Middle frontal gyrus (tissue), 1 donor: ENCODE data around the gene SUSD5.
"Not testable (repeated sequence)": the region's sequence is repeated elsewhere in the genome, so short reads cannot be mapped to it uniquely, and the experiment has no call there.

Experiments
- DNase-seq: peaks from one replicate; pipeline ENCODE4 v3.0.0-alpha.2; 2015; ENCODE audit warnings: low spot score; ENCODE audit errors: extremely low spot score

SUSD5 gene

DNA sequence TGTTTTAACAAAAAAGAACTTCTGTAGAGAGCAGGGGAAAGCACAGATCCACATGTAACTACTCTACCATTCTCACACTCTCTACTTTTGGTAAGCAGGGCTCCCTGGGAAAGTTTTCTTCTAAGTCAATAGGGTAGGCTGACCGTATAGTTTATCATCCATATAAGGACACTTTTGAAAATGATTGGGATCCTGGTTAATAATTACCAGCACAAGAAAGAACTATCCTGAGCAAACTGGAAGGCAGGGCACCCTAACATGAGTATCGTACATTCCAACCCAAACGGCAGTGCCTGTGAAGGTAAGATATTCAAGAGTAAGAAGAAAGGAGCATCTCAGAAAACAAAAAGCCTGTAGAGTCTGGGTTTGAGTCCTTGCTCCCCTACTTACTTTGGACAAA lies 22.1 kb downstream of the SUSD5 start:
- no peak for DNase-seq

DNA sequence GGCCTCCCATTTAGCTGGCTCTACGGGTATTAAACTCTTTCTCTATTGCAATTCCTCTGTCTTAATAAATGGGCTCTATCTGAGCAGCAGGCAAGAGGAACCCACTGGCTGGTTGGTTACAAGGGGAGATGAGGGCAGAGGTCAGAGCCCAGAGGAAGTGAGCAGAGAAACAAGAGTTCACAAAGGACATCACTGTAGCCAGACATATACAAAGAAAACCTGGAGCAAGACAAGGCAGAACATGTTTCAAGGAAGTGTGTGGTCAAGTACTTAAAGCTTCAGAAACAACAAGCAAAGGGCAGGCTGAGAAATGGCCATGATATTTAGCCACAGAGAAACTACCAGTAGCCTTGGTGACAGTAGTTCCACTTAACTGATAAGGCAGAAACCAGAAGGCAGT lies 24.3 kb downstream of the SUSD5 start:
- no peak for DNase-seq

GRCh38 chr3:33187368-33187634 lies 31.3 kb downstream of the SUSD5 start:
- no peak for DNase-seq

DNA sequence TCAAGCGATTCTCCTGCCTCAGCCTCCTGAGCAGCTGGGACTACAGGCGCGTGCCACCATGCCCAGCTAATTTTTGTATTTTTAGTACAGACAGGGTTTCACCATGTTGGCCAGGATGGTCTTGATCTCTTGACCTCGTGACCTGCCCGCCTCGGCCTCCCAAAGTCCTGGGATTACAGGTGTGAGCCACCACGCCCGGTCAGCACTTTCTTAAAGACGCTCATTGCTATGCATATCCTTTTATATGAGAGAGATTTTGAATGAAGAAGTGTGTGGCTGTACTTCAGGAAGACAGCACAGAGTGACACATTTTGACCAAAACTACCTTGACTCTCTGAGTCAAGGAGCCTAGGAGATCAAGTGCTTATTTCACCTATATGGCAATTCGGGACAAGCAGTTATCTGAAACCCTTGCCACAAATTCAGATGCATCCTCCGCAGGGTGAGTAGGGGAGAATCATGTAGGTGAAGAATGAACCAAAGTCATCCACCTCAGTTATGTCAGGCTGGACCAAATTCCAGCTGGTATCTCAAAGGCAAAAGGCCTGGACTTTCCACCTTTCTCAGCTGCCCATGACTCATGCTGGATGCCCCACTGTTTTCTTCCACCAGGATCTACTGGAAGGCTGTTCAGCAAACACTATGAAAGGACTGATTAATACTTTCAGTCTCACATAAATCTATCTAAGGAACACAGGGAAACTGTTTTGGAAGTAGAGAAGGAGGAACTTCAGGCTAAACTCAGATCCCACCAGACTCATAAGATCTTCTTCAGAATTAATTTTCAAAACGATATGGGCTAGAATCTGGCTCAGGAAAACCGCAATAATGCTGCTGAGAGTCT lies 31.9 kb downstream of the SUSD5 start:
- DNase-seq = no peak

GRCh38 chr3:33184863-33185262 lies 33.7 kb downstream of the SUSD5 start:
- no peak for DNase-seq

- not testable (repeated sequence) for DNase-seq
Measured at GRCh38 chr3:33181641-33182040, 37.0 kb downstream of the SUSD5 start.

GRCh38 chr3:33181229-33181628 lies 37.4 kb downstream of the SUSD5 start:
- no peak for DNase-seq

GRCh38 chr3:33179132-33179531 lies 39.5 kb downstream of the SUSD5 start:
- no peak for DNase-seq

DNA sequence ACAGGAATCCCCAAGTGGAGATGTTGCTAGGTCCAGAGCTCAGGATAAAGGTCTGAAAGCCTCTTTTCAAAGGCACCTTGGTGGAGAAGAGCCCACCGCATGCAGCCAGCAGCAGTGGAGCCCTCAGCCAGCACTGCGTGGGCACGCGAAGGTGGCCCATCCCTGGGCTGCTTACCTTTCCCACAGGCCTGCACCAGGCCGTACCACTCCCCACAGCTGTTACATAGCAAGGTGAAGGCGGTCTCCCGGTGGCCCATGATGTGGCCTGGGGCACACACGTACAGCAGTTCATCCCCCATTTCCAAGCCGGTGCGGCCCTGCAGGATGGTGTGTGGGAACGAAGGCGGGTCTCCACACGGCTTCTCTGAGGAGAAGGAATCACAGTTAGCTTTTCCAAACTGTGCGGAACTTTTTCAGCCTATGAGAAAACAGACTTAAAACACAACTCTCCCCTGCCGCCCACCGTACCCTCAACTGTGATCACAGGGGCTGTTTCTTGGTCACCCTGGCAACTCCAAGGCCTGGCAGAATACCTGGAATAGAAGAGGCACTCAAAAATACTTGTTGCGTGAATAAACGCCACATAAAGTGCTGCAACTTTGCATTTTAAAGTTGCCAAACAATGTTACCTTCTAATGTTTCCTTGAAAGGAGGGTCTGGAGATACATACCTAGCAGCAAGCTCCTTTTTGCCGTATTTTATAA lies 43.7 kb downstream of the SUSD5 start:
- DNase-seq = no peak

DNA sequence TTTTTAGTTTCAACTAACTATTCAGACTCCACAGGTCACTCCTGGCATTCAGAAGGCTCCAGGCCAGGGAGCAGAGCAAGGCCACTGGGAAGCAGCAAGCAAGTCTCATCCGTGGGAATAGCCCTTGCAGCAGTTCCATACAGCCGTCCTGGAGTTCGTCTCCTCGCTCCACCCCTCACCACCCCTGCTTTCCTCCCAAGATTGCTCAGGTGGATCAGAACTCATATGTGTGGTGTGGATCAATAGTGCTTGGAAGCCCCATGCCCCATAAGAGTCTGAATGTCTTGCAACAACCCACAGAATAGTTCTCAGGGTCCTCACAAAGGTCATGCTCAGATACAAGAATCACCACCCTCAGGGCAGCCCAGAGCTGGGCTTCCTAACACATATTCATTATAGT lies 44.5 kb downstream of the SUSD5 start:
- DNase-seq = no peak

DNA sequence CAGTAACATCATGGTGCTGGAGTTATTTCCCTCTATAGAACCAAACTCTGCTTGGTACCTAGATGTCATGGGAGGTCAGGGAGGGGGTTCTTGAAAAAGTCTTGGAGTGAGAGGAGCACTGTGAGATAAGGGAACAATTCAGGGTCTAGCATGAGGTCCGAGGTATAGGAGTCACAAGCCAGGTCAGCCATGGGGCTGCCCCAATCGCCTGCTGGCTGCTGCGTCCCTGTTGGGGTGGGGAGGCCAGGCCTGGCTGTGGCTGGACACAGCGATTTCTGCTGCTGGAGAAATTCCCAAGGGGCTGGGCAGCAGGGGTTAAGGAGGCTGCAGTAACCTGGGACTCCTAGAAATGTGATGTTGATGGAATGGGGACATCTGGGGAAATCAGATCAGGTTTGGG lies 44.9 kb downstream of the SUSD5 start:
- no peak for DNase-seq

GRCh38 chr3:33173103-33173502 lies 45.5 kb downstream of the SUSD5 start:
- DNase-seq = no peak

DNA sequence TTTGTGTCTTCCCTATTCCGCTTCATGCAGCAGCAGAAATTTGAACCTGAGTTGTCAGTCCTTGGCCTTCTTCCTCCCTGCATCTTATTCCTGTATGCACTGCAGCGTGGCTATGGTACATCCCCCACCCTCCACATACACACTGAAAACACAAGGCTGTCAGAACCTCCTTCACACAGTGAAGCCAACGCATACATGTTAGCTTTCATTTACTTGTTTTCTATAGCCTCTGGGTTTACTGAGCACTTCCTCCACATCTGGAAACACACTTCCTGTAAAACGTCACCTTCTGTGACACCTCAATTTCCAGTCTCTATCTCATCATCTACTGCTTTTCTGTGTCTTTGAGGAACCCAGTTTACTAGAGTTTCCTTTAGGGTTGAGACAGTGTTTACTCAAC lies 47.0 kb downstream of the SUSD5 start:
- no peak for DNase-seq

GRCh38 chr3:33170531-33170930 lies 48.1 kb downstream of the SUSD5 start:
- no peak for DNase-seq

DNA sequence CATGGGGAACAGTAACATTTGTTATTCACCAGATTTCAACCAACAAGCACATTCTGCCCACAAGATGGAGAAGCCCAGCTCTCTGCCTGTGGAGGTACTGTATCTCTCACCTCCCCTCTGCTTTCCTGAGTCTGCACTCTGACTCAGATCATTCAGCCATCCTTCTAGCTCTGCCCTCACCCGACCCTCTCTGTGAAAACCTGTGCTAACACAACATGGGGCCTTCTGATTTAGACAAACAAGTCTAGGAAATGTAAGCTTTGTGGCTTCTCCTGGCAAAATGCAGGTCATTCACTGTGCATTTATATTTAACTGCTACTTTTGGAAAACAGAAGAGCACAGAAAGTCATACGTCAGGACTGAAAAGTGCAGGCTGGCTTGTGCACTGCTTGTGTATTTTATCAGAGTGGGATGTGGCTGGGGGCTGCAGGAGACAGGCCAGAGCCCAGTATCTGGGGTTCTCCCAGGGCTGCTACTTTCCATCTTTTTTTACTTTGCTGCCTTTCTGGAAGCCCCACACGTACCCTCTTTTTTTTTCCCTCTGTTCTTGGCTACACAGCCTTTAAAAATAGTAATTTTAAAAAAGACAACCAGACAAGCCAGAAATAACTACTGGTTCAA lies 50.8 kb downstream of the SUSD5 start:
- no peak for DNase-seq

- DNase-seq = no peak
Measured at GRCh38 chr3:33167284-33167683, 51.3 kb downstream of the SUSD5 start.

DNA sequence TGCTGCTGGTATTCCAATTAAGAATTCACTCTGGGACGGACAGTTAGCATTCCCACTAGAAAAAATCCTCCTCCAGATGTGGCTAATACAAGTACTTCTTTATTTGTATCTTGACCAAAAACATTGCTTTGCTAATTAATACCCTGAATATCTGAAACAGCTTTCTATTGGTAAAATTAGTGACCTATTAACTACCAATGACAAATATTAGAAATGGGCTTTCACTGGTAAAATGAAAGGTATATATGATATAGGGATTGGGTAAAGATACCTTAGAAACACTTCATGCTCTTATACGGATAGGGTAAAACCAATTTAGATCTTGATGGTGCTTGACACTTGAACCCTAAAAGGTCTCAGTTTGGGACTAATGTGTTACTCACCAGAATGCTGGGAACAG lies 52.5 kb downstream of the SUSD5 start:
- no peak for DNase-seq

GRCh38 chr3:33165372-33165771 lies 53.2 kb downstream of the SUSD5 start:
- no peak for DNase-seq

DNA sequence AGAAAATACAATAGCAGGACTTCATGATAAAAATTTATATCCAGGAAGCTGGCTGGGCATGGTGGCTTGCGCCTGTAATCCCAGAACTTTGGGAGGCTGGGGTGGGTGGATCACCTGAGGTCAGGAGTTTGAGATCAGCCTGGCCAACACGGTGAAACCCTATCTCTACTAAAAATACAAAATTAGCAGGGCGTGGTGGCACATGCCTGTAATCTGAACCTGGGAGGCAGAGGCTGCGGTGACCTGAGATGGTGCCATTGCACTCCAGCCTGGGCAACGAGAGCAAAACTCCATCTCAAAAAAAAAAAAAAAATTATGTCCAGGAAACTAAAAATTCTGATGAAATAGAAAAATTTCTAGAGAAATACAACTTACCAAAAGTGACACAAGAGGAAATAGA lies 56.0 kb downstream of the SUSD5 start:
- DNase-seq = not testable (repeated sequence)

GRCh38 chr3:33159981-33160380 lies 58.6 kb downstream of the SUSD5 start:
- DNase-seq = no peak

DNA sequence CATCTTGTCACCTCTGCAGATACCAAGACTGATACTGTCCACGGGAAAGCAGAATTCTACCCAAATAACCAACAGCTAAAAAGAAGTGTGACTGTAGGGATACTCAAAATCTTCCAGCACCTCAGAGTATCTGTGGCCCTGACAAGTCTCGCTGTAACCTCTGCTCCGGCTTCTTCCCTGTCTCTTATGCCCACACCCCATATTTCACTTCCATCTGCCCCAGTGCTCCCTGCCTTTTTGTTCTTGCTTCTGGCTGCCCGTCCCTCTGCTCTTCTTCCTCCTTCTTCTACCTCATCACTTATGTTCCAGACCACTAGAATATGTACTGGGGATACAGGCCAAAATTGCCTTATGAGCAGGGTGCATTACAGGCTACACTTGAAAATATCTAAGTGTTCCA lies 59.4 kb downstream of the SUSD5 start:
- DNase-seq = no peak

DNA sequence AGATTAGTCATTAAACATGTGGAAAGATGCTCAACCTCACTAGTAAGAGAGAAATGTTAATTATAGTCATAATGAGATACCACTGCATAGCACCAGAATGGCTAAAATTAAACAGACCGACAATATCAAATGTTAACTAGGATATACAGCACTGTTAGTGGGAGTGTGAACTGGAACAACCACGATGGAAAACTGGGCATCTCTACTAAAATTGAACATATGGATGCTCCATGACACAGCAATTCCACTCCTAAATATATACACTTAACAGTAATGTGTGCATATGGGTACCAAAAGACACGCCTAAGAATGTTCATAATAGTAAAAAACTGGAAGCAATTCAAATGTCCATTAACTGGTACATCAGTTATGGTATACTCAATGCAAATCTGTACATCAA lies 63.3 kb downstream of the SUSD5 start:
- peak; percentile 22 for DNase-seq

- DNase-seq = no peak
Measured at GRCh38 chr3:33153782-33154181, 64.8 kb downstream of the SUSD5 start.
